HG02798 (cell line): ENCODE results near the gene MIEF1.
"Not testable (repeated sequence)": the region's sequence is repeated elsewhere in the genome, so short reads cannot be mapped to it uniquely, and the experiment has no call there.

Source experiments
- ATAC-seq: cut with Tn5 transposase; IDR thresholded peaks from one replicate; pipeline ENCODE4 v1.9.1; 2021; ENCODE audit warnings: mild to moderate bottlenecking; ENCODE audit not compliant: unreplicated experiment, poor library complexity

MIEF1 gene

GRCh38 chr22:39511226-39511625 lies 9.1 kb downstream of the MIEF1 start:
- ATAC-seq: no peak

- ATAC-seq: no peak
Observed at GRCh38 chr22:39512026-39512425, 9.9 kb downstream of the MIEF1 start.

DNA sequence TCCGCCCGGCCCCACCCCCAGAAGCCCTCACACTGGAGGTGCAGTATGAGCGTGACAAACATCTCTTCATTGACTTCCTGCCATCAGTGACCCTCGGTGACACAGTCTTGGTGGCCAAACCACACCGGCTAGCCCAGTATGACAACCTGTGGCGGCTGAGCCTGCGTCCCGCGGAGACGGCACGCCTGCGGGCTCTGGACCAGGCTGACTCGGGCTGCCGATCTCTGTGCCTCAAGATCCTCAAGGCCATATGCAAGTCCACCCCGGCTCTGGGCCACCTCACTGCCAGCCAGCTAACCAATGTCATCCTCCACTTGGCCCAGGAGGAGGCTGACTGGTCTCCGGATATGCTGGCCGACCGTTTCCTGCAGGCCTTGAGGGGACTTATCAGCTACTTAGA lies 11.7 kb downstream of the MIEF1 start:
- no peak for ATAC-seq

DNA sequence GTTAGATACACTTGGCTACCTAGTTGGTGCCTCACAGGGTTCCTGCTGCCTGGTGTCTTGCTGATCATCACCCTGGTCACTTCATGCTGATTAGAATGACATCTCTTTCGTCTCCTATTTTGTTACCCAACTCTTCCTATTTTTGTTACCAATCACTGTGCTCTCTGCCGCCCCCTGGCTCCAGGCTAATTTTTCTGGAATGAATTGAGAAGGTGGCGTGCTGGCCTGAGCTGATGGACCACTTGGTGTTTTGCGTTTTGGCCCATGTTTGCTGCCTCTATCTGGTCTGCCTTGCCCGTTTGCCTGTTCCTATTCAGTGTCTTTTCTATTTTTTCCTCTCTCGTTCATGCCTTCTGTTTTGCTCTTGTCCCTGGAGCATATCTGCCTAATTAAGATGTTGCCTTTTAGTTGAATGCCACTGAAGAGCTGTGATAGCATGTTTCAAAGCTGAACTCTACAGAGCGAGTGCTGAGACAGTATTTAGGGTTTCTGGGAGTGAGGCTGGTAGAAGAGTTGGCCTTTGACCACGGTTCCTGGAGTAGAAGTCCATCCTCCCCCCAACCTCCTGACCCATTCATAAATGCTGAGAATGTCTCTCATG lies 12.4 kb downstream of the MIEF1 start:
- no peak for ATAC-seq

DNA sequence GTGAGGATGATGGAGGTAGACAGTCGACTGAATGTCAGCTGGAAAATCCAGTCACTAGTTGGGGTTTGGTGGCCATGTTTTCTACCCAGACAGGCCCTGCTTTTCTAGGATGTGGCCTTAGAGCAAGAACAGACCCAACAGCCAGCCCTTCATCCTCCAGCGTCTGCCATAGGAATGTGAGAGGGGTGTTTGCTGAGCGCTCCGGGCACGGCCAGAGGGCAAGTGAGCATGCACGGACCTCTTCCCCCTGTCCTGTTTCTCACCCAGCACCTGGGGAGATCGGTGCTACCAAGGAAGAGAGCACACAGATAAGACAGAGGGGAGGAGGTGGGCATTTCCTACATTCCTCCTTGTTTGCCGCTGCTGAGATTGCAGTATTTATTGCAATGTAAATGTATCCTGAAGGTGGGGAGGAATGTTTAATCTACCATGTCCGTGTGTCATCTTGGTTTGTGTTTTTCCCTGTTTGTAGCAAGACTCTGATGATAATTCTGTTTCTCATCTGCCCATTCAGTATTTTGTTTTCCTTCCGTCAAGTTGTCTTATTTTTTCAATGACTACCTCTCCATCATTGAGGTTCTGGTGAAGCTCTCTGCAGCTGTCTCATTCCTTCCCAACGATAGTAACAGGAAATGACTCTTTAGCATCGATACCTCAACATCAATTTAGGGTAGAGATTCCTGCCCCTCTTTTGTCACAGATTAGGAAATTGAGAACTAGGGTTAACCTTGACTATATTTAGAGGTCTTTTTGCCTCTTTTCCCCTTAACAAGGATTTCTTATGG lies 13.4 kb downstream of the MIEF1 start:
- ATAC-seq: no peak

GRCh38 chr22:39517470-39517869 lies 15.4 kb downstream of the MIEF1 start:
- no peak for ATAC-seq

DNA sequence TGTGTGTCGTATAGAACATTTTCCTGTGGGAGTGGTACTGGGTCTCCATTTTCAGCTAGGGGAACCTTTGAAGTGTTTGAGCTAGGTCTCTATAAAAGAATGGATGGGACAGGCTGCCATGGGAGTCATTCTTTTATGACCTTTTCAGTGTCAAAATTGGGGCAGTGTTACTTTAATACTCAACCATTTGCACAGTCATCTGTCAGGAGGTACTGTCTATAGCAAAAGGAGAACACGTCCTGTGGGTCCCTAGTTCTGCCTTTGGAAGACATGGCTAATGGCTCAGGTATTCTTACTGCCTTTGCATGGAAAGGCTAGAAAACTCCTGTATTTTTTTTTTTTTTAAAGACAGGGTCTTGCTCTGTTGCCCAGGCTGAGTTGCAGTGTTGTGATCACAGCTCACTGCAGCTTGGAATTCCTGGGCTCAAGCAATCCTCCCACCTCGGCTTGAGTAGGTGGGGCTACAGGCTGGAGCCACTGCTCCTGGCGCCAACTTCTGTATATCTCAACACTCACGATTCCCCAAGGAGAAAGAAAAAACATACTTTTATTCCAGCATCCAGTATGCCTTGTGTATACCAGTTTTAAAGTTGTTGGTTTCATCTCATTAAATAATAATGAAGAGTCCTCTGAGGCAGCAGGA lies 16.2 kb downstream of the MIEF1 start:
- no peak for ATAC-seq

DNA sequence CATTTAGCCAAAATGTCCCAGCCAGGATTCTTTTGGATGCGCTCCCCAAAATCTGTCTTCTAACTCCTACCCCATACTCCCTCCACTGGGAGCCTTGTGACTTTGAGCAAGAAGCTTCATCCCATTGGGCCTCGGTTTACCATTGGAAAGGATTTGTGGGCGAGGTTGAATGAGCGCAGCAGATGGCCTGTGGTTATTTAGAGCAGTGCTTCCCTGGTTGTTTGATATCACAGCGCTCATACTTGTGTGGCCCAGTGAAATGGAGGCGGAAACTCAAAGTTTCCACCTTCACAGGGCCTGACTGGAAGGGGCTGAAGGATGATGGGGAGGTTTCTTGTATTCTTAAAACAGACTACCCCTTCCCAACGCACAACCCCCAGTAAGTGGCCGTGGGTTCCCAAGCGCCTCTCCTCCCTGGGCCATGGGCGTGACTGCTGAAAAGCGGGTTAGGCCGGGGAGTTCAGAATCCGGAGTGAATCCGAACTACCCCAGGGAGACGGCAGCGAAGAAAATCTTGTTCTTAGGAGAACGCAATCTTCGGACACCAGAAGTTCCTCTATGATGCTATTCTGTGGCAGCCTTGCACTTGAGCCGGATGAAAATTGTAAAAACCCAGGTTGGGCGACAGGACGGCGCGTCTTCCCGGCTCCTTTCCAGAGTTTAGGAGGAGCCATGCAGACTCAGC lies 17.0 kb downstream of the MIEF1 start:
- ATAC-seq: no peak

DNA sequence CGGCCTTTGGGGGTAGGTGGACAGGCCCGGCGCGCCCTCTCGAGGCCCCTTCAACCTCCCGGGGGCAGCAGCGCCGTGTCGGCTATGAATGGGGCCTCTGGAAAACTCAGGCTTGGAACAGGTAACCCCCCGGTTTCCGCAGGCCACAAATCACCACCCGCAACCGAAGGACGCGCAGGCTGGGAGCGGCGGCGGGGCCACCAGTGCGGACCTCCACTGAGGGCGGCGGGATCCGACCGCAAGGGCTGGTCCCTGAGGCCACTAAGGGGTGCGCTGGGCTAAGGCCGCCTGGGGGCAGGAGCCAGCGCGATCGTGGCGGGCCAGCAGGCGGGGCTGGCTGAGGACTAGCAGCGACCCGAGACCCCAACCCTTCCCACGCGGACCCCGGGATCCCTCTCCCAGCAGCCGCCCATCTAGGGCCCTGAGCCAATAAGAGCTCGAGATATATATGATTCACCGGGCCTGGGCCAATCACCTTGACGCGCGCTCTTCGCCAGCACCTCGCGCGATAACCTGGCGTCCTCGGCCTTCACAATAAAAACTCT lies 17.7 kb downstream of the MIEF1 start:
- ATAC-seq: peak; percentile 76

DNA sequence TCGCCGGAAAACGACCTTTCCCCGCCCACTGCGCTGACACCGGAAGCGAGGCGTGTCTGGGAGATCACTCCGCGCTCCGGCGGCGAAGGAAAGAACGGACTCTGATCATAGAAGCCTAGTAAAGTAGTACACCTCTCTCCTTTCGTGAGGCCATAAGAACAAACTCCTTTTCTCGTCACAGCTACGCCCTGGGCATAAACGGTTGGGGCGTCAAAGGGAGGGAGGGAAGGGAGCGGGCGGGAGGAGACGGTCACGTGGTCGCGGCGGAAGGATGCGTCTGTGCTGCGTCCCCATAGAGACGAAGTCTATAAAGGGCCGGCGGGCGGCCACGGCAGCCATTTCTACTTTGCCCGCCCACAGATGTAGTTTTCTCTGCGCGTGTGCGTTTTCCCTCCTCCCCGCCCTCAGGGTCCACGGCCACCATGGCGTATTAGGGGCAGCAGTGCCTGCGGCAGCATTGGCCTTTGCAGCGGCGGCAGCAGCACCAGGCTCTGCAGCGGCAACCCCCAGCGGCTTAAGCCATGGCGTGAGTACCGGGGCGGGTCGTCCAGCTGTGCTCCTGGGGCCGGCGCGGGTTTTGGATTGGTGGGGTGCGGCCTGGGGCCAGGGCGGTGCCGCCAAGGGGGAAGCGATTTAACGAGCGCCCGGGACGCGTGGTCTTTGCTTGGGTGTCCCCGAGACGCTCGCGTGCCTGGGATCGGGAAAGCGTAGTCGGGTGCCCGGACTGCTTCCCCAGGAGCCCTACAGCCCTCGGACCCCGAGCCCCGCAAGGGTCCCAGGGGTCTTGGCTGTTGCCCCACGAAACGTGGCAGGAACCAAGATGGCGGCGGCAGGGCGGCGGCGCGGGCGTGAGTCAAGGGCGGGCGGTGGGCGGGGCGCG lies 18.4 kb downstream of the MIEF1 start, which contains the start of gene ATF4:
Gene ATF4 (plus strand): TSS at position 337 of the 880 bp plus-strand sequence. CDS start 884 bp downstream, outside the sequence.
- ATAC-seq: peak; percentile 54

DNA sequence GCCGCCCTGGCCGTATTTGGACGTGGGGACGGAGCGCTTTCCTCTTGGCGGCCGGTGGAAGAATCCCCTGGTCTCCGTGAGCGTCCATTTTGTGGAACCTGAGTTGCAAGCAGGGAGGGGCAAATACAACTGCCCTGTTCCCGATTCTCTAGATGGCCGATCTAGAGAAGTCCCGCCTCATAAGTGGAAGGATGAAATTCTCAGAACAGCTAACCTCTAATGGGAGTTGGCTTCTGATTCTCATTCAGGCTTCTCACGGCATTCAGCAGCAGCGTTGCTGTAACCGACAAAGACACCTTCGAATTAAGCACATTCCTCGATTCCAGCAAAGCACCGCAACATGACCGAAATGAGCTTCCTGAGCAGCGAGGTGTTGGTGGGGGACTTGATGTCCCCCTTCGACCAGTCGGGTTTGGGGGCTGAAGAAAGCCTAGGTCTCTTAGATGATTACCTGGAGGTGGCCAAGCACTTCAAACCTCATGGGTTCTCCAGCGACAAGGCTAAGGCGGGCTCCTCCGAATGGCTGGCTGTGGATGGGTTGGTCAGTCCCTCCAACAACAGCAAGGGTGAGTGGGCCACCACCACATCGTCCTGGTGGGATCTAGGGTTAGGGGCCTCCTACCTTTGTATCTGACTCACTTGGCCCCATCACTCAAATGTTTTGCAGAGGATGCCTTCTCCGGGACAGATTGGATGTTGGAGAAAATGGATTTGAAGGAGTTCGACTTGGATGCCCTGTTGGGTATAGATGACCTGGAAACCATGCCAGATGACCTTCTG lies 19.2 kb downstream of the MIEF1 start:
- not testable (repeated sequence) for ATAC-seq

DNA sequence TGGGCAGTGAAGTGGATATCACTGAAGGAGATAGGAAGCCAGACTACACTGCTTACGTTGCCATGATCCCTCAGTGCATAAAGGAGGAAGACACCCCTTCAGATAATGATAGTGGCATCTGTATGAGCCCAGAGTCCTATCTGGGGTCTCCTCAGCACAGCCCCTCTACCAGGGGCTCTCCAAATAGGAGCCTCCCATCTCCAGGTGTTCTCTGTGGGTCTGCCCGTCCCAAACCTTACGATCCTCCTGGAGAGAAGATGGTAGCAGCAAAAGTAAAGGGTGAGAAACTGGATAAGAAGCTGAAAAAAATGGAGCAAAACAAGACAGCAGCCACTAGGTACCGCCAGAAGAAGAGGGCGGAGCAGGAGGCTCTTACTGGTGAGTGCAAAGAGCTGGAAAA lies 20.0 kb downstream of the MIEF1 start:
- ATAC-seq: not testable (repeated sequence)

- ATAC-seq: no peak
Observed at GRCh38 chr22:39522567-39523300, 20.6 kb downstream of the MIEF1 start.

DNA sequence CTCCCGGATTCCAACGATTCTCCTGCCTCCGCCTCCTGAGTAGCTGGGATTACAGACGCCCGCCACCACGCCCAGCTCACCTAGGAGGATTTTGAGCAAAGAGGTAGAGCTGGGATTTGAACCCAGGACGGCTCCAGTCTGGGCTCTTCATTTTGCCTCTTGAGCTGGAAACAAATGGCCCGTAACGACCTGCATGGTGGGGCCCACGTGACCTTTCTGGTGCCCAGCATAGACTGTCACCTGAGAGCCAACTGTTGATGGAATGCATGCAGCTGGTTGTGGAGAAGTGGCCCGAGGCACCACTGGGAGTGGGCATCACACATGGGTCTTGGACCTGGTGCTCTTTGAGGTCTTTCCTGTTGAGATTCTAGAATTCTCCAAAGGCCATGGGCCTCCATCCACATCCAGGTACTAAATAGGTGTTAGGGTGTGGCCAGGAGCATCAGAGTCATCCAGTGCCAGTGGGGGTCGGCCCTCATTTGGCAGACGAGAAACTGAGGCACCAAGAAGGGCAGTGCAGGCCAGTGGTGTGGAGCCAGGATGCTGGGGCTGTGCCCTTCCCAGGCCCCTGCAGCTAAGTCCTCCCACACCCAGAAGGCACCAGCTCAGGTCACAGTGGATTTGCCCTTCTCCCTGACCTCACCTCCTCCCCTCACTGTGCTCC lies 22.1 kb downstream of the MIEF1 start:
- ATAC-seq: no peak

- ATAC-seq: no peak
Observed at GRCh38 chr22:39524753-39525657, 22.9 kb downstream of the MIEF1 start.

- ATAC-seq: no peak
Observed at GRCh38 chr22:39525658-39525975, 23.5 kb downstream of the MIEF1 start.

GRCh38 chr22:39526736-39527171 lies 24.7 kb downstream of the MIEF1 start:
- ATAC-seq: no peak
